Ishikawa (cell line): ENCODE data around the gene ANK3.

ENCODE experiments used
- CEBPB ChIP-seq: IDR thresholded peaks from 2 replicates; pipeline ENCODE4 v1.6.1; 2012
- CREB1 ChIP-seq: IDR thresholded peaks from 2 replicates; pipeline ENCODE4 v1.6.1; 2012; ENCODE audit warnings: low read depth
- EGR1 ChIP-seq: IDR thresholded peaks from 2 replicates; pipeline ENCODE4 v1.6.1; 2012
- EP300 ChIP-seq: IDR thresholded peaks from 2 replicates; pipeline ENCODE4 v1.6.1; 2012; ENCODE audit warnings: borderline replicate concordance
- FOXM1 ChIP-seq: IDR thresholded peaks from 2 replicates; pipeline ENCODE4 v1.6.1; 2012; ENCODE audit warnings: low read depth, borderline replicate concordance
- NFIC ChIP-seq: IDR thresholded peaks from 2 replicates; pipeline ENCODE4 v1.6.1; 2012
- RAD21 ChIP-seq: IDR thresholded peaks from 2 replicates; pipeline ENCODE4 v1.6.1; 2012; ENCODE audit warnings: low read depth
- TAF1 ChIP-seq: IDR thresholded peaks from 2 replicates; pipeline ENCODE4 v1.6.1; 2012; ENCODE audit warnings: low read depth, mild to moderate bottlenecking
- TCF12 ChIP-seq: IDR thresholded peaks from 2 replicates; pipeline ENCODE4 v1.6.1; 2012; ENCODE audit warnings: low read depth
- TEAD4 ChIP-seq: IDR thresholded peaks from 2 replicates; pipeline ENCODE4 v1.6.1; 2012
- YY1 ChIP-seq: IDR thresholded peaks from 2 replicates; pipeline ENCODE4 v1.6.1; 2012; ENCODE audit warnings: low read depth
- ZBTB7A ChIP-seq: IDR thresholded peaks from 2 replicates; pipeline ENCODE4 v1.6.1; 2012; ENCODE audit warnings: low read depth
- TF ChIP-seq, protein P1 (sequence below): IDR thresholded peaks from 2 replicates; pipeline ENCODE4 v1.6.1; 2012; ENCODE audit warnings: low read depth, mild to moderate bottlenecking
- TF ChIP-seq, protein P2 (sequence below): IDR thresholded peaks from 2 replicates; pipeline ENCODE4 v1.6.1; 2012
- TF ChIP-seq, protein P3 (sequence below): IDR thresholded peaks from 2 replicates; pipeline ENCODE4 v1.6.1; 2012

Gene ANK3

DNA sequence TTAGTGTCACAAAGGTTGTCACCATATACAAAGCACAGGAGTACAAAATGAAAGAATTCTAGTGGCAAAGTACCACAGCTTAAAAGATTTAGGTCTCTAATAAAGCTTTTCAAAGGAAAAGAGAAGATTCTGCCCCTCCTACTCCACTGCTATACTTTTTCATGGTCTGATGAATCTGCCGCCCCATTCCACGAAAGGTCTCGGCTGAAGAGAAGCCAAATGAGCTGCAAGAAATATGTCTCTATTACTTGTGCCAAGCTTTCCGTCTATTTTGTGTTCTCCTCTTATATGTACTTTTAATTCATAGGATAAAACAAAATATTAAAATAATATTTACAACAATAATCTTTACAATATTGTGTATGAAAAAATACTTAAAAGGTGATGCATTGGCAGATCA is 222.6 kb downstream of the ANK3 start:
- no peak for TF ChIP-seq TCF12
- no peak for TF ChIP-seq FOXM1
- no peak for TF ChIP-seq CREB1
- no peak for TF ChIP-seq CEBPB
- TF ChIP-seq TEAD4, result no peak
- no peak for TF ChIP-seq NFIC
- TF ChIP-seq ZBTB7A, result no peak
- TF ChIP-seq, protein P1, sequence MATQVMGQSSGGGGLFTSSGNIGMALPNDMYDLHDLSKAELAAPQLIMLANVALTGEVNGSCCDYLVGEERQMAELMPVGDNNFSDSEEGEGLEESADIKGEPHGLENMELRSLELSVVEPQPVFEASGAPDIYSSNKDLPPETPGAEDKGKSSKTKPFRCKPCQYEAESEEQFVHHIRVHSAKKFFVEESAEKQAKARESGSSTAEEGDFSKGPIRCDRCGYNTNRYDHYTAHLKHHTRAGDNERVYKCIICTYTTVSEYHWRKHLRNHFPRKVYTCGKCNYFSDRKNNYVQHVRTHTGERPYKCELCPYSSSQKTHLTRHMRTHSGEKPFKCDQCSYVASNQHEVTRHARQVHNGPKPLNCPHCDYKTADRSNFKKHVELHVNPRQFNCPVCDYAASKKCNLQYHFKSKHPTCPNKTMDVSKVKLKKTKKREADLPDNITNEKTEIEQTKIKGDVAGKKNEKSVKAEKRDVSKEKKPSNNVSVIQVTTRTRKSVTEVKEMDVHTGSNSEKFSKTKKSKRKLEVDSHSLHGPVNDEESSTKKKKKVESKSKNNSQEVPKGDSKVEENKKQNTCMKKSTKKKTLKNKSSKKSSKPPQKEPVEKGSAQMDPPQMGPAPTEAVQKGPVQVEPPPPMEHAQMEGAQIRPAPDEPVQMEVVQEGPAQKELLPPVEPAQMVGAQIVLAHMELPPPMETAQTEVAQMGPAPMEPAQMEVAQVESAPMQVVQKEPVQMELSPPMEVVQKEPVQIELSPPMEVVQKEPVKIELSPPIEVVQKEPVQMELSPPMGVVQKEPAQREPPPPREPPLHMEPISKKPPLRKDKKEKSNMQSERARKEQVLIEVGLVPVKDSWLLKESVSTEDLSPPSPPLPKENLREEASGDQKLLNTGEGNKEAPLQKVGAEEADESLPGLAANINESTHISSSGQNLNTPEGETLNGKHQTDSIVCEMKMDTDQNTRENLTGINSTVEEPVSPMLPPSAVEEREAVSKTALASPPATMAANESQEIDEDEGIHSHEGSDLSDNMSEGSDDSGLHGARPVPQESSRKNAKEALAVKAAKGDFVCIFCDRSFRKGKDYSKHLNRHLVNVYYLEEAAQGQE, result no peak
- TF ChIP-seq, protein P2, sequence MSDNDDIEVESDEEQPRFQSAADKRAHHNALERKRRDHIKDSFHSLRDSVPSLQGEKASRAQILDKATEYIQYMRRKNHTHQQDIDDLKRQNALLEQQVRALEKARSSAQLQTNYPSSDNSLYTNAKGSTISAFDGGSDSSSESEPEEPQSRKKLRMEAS, result no peak
- no peak for TF ChIP-seq TAF1
- TF ChIP-seq EGR1, result no peak
- no peak for TF ChIP-seq YY1
- TF ChIP-seq, protein P3, sequence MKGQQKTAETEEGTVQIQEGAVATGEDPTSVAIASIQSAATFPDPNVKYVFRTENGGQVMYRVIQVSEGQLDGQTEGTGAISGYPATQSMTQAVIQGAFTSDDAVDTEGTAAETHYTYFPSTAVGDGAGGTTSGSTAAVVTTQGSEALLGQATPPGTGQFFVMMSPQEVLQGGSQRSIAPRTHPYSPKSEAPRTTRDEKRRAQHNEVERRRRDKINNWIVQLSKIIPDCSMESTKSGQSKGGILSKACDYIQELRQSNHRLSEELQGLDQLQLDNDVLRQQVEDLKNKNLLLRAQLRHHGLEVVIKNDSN, result no peak
- no peak for TF ChIP-seq EP300
- no peak for TF ChIP-seq RAD21

DNA sequence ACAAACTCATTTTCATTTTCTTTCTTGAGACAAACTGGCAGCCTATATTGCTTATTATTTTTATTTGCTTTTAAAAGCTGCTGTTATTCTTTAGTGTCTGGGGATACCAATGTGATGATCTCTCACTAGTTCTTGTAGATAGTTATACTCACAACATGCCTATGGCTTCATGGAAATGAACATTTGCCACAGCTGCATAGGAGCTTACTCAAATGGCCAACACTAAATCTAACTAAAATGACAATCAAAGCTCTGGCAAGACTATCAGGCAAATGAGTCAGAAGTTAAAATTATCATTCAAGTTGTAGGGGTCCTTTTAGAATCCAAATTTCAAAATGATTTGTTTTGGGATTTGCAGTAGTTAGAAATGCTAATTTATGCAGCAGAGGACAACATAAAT is 225.9 kb downstream of the ANK3 start:
- no peak for TF ChIP-seq NFIC

DNA sequence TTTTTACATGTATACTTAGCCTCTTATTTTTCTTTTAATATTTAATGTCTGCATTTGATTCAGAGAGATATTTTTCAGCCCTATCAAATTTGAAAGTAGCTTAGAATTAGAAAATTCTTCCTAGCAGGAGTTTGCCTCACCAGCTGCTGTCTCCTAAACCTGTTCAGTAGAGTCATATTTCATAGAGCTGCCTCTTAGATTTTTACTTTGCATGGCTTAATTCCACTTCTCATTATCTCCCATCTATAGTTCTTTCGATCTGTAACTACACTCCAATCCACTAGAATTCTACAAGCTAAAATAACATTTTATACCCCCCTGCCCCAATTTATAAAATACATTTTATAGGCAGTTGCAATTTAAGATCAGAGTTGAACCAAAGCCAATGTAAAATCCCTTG is 227.0 kb downstream of the ANK3 start:
- TF ChIP-seq TAF1 (no peak), EP300 (no peak), CREB1 (no peak), CEBPB (no peak), RAD21 (no peak), NFIC (no peak), YY1 (no peak), TCF12 (no peak), ZBTB7A (no peak), FOXM1 (no peak), TEAD4 (no peak), EGR1 (no peak)
- TF ChIP-seq, protein P1, result no peak
- TF ChIP-seq, protein P2, result no peak
- TF ChIP-seq, protein P3, result no peak

DNA sequence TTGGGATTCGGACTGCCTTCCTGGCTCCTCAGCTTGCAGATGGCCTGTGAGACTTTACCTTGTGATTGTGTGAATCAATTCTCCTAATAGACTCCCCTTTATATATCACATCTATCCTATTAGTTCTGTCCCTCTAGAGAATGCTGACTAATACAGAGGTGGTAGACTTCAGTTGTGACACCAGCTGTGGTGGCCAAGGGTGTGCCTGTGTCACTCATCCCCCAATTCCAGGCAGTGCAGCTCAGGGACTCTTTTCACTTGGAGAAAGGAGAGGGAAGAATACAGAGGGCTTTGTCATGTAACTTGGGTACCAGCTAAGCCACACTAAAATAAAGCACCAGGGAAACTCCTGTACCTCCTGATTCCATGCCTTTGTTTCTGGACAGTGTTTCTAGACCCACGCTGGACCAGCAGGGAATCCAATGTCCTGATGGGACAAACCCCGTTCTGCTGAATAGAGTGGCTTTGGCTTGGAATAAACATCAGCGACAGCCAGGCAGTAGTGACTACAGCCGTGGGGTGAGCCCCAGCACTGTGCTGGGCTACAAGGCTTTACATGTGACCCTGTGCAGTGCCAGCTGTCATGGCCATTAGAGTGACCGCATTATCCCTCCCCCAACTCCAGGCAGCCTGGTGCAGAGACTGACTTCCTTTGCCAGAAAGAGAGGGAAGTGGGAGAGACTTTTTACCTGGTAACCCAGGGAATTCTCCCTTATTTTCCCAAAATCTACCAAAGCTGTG is 233.6 kb downstream of the ANK3 start:
- TF ChIP-seq NFIC (no peak), EP300 (no peak), TCF12 (no peak)
- TF ChIP-seq, protein P3, result no peak

DNA sequence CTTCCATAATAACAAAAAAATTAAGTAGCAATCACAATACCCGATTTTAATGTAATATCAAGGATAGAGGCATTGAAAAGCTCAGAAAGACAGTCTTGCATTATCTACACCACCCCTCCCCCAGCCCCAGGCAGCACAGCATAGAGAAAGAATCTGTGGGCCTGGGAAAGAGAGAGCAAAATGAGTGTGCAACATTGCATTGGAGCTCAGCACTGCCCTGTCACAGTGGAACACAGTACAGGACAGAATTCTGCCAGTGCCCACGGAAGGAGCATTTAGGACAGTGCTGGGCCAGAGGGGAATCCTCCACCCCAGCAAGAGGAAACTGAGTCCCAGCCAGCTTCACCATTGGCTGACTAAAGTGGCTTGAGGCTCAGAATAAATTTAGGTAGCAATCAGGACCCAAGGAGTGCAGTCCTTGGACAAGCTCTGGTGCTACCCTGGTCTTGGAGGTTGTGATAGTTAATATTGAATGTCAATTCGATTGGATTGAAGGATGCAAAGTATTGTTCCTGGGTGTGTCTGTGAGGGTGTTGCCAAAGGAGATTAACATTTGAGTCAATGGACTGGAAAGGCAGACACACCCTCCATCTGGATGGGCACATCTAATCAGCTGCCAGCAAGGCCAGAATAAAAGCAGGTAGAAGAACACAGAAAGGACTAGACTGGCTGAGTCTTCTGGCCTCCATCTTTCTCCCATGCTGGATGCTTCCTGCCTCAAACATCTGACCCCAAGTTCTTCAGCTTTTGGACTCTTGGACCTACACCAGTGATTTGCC is 234.4 kb downstream of the ANK3 start:
- TF ChIP-seq, protein P1, result no peak
- TF ChIP-seq FOXM1 (no peak), EGR1 (no peak), ZBTB7A (no peak), CEBPB (no peak), YY1 (no peak), NFIC (no peak), TCF12 (no peak), CREB1 (no peak), TEAD4 (no peak), RAD21 (no peak)
- TF ChIP-seq, protein P2, result no peak
